Endometrial microvascular endothelial cells (primary cell): Measurements from ENCODE around the gene PCDHGB7. TPM values are rescaled to one million over a fixed set of nuclear protein-coding genes. Genes with fewer than 3 reads are reported as not detected.
"Not testable (repeated sequence)": the region's sequence is repeated elsewhere in the genome, so short reads cannot be mapped to it uniquely, and the experiment has no call there.

Source experiments
- in situ Hi-C: cut with HindIII; loops from 2 replicates; pipeline ENCODE4 v1.10.0; 2017; ENCODE audit warnings: low sequenced_read_pairs, low pct_unique_long_range_greater_than_20kb; ENCODE audit errors: inconsistent ontology term
- total RNA-seq: library from RNA; depleted of rRNA; stranded (reverse); fragments of >200 nt; gene quantifications from one replicate; pipeline ENCODE4 v1.2.3, GENCODE V29; 2015; ENCODE audit errors: inconsistent ontology term

The PCDHGB7 gene
- total RNA-seq, result 1.2 TPM

GRCh38 chr5:141417494-141418172 is at the start of gene PCDHGB7:
Gene PCDHGB7 (plus strand): TSS chr5:141417677. CDS start chr5:141417860, 183 bp downstream.
- in situ Hi-C loops, result not testable (repeated sequence)

DNA sequence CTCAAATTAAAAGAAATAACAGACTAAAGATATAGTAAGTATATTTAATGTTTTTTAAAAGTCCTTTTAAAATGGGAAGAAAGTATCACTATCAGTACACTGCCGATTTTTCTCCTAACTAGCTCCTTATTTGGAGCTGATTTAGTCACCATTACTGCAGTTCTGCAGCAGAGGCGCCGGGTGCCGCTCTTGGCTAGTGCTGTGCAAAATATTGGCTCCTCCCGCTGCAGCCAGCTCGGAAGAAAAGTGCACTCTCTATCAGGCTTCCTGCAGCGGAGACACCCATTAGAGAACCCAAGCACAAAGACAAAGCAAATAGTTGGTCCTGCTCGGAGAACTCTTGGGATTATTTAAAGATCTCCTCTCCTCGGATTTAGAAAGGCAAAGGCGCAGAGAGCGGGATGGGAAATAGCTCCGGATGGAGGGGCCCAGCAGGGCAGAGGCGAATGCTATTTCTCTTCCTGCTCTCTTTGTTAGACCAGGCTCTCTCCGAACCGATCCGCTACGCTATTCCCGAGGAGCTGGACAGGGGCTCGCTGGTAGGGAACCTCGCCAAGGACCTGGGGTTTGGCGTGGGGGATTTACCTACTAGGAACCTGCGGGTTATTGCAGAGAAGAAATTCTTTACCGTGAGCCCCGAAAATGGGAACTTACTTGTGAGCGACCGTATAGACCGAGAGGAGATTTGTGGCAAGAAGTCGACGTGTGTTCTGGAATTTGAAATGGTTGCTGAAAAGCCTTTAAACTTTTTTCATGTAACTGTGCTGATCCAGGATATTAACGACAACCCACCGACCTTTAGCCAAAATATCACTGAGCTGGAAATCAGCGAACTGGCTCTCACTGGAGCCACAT is 47.3 kb upstream of the PCDHGB7 start, which contains the start of gene PCDHGB3:
Gene PCDHGB3 (plus strand): TSS at position 249 of the 855 bp plus-strand sequence. CDS start 153 bp downstream, at position 402.
- in situ Hi-C loops, result no loop called here

DNA sequence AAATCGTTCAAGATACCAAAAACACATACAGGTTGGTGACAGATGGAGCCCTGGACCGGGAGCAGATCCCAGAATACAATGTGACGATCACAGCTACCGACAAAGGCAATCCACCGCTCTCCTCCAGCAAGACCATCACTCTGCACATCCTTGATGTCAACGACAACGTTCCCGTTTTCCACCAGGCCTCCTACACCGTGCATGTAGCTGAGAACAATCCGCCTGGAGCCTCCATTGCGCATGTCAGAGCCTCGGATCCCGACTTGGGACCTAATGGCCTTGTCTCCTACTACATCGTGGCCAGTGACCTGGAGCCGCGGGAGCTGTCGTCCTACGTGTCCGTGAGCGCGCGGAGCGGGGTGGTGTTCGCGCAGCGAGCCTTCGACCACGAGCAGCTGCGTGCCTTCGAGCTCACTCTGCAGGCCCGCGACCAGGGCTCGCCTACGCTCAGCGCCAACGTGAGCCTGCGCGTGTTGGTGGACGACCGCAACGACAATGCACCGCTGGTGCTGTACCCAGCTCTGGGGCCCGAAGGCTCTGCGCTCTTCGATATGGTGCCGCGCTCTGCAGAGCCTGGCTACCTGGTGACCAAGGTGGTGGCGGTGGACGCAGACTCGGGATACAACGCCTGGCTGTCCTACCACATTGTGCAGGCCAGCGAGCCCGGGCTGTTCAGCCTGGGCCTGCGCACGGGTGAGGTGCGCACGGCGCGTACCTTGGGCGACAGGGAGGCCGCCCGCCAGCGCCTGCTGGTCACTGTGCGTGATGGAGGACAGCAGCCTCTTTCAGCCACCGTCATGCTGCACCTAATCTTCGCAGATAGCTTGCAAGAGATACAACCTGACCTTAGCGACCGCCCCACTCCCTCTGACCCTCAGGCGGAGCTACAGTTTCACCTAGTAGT is 45.7 kb upstream of the PCDHGB7 start:
- in situ Hi-C loops, result no loop called here

DNA sequence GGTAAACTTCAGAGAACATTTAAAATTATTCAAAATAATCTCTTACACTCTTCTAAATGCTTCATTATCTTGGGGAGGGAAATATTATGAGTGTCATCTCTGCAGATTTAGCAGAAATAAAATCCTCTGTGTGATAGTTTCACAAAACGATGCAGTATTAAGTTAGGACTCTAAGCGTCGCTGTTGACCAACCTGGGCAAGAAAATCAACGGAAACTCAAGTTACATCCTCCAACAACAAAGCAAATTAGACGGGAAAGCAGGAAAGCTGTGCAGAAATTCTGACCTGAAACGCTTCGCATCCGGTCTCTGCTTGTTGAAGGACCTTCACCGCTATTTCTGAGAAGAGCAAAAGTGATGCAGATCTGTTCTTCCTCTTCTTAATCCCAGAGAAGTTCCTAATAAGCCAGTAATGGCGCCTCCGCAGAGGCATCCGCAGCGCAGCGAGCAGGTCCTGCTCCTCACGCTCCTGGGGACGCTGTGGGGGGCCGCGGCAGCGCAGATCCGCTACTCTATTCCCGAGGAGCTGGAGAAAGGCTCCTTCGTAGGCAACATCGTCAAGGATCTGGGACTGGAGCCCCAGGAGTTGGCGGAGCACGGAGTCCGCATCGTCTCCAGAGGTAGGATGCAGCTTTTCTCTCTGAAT is 43.7 kb upstream of the PCDHGB7 start, which contains the start of gene PCDHGA6:
Gene PCDHGA6 (plus strand): TSS at position 219 of the 645 bp plus-strand sequence. CDS start 193 bp downstream, at position 412.
- in situ Hi-C loops, result no loop called here

GRCh38 chr5:141374627-141375026 is 42.9 kb upstream of the PCDHGB7 start:
- in situ Hi-C loops, result no loop called here

DNA sequence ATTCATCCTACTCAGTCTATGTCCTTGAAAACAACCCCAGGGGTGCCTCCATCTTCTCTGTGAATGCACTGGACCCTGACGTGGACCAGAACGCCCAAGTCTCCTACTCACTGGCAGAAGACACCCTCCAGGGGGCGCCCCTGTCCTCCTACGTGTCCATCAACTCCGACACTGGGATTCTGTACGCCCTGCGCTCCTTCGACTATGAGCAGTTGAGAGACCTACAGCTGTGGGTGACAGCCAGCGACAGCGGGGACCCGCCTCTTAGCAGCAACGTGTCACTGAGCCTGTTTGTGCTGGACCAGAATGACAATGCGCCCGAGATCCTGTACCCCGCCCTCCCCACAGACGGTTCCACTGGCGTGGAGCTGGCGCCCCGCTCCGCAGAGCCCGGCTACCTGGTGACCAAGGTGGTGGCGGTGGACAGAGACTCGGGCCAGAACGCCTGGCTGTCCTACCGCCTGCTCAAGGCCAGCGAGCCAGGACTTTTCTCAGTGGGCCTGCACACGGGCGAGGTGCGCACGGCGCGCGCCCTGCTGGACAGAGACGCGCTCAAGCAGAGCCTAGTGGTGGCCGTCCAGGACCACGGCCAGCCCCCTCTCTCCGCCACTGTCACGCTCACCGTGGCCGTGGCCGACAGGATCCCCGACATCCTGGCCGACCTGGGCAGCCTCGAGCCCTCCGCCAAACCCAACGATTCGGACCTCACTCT is 41.9 kb upstream of the PCDHGB7 start:
- in situ Hi-C loops, result not testable (repeated sequence)

DNA sequence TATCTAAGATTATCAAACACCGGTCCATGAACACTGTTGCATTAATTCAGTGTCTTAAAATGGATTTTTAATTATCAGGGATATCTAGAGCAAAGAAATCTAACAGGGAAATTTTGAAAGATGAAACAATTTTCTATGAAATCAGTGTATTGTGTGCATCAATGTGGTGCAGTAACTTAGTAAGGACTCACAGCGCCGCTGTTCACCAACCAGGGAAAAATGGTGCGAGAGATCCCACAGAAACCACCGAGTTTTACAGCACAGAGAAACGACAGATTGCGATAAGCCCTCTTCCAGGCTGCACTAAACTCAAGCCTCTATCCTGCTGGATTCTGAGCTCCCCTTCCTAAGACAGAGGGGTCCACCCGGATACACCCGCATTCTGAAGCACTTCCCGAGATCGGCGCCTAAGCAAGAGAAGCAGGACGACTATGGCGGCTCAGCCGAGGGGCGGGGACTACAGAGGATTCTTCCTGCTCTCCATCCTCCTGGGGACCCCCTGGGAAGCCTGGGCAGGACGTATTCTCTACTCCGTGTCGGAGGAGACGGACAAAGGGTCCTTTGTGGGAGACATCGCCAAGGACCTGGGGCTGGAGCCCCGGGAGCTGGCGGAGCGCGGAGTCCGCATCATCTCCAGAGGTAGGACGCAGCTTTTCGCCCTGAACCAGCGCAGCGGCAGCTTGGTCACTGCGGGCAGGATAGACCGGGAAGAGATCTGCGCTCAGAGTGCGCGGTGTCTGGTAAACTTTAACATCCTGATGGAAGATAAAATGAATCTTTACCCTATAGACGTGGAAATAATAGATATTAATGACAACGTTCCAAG is 34.8 kb upstream of the PCDHGB7 start, which contains the start of gene PCDHGA7:
Gene PCDHGA7 (plus strand): TSS at position 274 of the 826 bp plus-strand sequence. CDS start 158 bp downstream, at position 432.
- in situ Hi-C loops, result no loop called here

DNA sequence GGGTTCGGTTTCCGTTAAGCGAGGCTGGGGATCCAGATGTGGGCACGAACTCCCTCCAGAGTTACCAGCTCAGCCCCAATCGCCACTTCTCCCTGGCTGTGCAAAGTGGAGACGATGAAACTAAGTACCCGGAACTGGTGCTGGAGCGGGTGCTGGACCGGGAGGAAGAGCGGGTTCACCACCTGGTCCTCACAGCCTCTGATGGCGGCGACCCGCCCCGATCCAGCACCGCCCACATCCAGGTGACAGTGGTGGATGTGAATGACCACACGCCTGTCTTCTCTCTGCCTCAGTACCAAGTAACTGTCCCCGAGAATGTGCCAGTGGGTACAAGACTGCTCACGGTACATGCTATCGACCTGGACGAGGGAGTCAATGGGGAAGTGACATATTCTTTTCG is 34.1 kb upstream of the PCDHGB7 start:
- in situ Hi-C loops, result no loop called here

- in situ Hi-C loops, result no loop called here
Measured at GRCh38 chr5:141384471-141385267, 32.8 kb upstream of the PCDHGB7 start.

DNA sequence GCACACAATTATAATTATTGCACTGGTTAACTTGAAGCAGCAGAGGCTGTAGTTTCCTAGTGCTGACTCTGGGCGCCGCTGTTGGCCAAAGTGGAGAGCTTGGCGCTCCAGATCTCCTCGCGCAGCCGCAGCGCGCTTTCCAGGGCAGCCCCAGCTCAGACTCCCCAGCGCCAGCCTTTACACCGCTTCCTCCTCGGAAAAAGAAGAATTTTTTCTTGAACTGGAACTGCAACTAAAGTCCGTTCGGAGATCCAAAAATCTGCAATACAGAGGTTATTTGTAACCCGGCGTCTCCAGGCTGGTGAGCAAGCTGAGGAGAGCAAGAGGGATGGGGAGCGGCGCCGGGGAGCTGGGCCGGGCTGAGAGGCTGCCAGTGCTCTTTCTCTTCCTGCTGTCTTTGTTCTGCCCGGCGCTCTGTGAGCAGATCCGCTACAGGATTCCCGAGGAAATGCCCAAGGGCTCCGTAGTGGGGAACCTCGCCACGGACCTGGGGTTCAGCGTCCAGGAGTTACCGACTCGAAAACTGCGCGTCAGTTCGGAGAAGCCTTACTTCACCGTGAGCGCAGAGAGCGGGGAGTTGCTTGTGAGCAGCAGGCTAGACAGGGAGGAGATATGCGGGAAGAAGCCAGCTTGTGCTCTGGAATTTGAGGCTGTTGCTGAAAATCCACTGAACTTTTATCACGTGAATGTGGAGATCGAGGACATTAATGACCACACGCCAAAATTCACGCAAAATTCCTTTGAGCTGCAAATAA is 29.7 kb upstream of the PCDHGB7 start, which contains the start of gene PCDHGB4:
Gene PCDHGB4 (plus strand): TSS at position 142 of the 755 bp plus-strand sequence. CDS start 187 bp downstream, at position 329.
- in situ Hi-C loops, result not testable (repeated sequence)

- in situ Hi-C loops, result no loop called here
Measured at GRCh38 chr5:141388661-141389060, 28.8 kb upstream of the PCDHGB7 start.

DNA sequence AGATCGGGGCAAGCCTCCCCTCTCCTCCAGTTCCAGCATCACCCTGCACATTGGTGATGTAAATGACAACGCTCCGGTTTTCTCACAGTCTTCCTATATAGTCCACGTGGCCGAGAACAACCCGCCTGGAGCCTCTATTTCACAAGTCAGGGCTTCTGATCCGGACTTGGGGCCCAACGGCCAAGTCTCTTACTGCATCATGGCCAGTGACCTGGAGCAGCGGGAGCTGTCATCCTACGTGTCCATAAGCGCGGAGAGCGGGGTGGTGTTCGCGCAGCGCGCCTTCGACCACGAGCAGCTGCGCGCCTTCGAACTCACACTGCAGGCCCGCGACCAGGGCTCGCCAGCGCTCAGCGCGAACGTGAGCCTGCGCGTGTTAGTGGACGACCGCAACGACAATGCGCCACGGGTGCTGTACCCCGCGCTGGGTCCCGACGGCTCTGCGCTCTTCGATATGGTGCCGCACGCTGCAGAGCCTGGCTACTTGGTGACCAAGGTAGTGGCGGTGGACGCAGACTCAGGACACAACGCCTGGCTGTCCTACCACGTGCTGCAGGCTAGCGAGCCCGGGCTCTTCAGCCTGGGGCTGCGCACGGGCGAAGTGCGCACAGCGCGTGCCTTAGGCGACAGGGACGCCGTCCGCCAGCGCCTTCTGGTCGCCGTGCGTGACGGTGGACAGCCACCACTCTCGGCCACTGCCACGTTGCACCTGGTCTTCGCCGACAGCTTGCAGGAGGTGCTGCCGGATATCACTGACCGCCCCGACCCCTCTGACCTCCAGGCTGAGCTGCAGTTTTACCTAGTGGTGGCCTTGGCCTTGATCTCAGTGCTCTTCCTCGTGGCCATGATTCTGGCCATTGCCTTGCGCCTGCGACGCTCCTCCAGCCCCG is 28.1 kb upstream of the PCDHGB7 start:
- in situ Hi-C loops, result no loop called here

- in situ Hi-C loops, result no loop called here
Measured at GRCh38 chr5:141392429-141393198, 24.9 kb upstream of the PCDHGB7 start, which contains the start of gene PCDHGA8. Gene PCDHGA8 (plus strand): TSS chr5:141392633. CDS start chr5:141392814, 181 bp downstream.

- in situ Hi-C loops, result no loop called here
Measured at GRCh38 chr5:141393267-141393666, 24.2 kb upstream of the PCDHGB7 start.
